NCI-H2227 treated with DMSO at 0.1 percent for 48 hours (cell line): ENCODE results near the gene CAMSAP1.

Experiments used
- DNase-seq: peaks from one replicate; lab custom pipeline; 2025; lab: John Stamatoyannopoulos, UW

The CAMSAP1 gene

DNA sequence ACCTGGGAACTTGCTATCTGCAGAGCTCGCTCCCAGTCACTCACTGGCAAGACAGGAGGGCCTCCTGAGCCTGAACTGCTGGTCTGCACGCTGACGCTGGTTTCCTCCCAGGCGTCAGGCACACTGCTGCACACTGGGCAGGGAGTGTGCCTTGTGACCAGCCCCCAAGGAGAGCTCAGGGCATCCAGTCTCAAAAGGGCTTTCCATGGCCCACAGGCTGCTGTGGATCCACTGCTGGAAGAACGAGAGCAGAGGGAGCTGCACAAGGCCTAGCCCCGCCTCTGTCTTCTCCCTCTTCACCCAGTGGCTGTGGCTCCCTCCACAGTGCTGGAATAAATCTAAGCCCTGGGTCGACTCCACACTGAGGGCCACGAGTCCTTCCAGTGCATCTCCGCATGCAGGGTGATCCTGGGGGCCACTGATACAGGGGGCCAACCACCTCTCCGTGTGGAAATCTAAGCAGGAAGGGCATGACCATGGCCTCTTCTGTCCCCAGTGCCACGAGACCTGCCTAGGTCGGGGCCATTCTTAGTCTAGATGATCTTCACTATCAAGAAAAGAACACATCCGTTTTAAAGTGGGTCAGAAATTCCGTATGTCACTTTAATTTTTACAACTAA lies 93.6 kb downstream of the CAMSAP1 start:
- DNase-seq, result no peak

DNA sequence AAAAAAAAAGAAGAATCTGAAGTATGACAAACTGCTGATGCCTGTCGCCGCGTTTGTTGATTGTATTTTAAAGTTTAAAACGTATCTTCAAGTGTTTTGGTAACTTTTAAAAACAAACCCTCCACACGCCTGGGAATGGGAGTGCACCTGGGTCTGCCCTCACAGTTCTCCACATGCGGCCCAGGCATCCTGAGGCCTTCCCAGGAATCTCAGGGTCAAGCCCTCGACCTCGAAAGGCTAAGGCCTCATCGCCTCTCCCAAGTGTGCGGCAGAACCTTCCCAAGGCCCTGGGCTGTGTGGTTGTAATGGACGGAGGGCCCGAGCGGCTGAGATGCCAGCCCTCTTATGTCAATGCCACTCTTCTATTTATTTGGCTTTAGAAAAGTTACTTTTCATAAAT lies 94.4 kb downstream of the CAMSAP1 start:
- no peak for DNase-seq

GRCh38 chr9:135811801-135812200 lies 95.5 kb downstream of the CAMSAP1 start:
- DNase-seq, result no peak

DNA sequence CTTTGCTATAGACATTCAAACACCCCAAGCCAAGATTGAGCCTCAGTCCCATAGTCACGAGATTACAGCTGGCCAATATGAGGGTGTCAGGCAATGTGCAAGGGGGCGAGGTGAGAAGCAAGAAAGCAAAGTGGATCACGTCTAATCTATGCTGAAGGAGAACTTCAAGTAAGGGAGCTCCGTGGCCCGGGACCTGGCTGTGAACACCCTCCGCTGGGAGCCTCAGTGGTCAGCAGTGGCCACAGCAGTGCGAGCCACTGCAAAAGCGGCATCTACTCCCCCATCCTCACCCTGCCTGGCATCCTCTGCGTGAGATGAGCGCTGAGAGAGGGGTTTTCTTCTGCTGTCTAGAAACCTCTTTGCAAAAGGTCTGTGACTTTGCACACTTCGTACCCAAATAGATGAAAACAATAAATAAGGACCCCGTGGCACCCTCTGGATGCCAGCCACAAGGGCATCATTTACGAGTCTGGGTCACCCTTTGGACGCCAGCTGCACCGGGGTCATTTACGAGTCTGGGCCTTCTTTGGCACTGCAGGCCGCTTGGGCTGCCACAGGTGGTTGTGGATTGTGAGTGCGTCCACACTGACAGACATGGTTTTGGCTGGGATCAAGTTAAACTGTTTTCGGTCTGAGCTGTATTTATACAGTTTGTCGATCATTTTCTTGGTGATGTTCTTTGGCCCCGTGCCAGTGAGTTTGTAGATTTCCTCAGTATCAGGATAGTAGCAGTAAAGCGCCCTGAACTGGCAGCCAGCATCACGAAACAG lies 96.4 kb downstream of the CAMSAP1 start:
- no peak for DNase-seq

DNA sequence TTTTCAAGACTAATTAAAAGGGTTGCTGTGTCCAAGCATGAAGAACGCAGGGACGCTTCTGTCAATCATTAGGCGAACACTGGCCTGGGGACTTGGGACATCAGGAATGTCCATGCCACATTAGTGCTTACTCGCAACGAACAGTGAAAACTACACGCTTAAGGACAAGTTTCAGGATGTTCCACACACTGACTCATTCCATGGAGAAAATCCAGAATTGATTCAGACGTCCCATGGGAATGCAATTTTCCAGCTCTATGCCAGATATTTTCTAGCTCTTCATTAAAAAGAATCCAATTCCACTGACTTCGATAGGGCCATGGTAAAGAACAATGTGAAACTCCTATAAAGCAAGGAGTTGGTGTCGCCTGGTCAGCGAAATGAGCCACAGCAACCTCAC lies 98.2 kb downstream of the CAMSAP1 start:
- DNase-seq, result no peak

GRCh38 chr9:135805422-135806022 lies 101.8 kb downstream of the CAMSAP1 start:
- no peak for DNase-seq

DNA sequence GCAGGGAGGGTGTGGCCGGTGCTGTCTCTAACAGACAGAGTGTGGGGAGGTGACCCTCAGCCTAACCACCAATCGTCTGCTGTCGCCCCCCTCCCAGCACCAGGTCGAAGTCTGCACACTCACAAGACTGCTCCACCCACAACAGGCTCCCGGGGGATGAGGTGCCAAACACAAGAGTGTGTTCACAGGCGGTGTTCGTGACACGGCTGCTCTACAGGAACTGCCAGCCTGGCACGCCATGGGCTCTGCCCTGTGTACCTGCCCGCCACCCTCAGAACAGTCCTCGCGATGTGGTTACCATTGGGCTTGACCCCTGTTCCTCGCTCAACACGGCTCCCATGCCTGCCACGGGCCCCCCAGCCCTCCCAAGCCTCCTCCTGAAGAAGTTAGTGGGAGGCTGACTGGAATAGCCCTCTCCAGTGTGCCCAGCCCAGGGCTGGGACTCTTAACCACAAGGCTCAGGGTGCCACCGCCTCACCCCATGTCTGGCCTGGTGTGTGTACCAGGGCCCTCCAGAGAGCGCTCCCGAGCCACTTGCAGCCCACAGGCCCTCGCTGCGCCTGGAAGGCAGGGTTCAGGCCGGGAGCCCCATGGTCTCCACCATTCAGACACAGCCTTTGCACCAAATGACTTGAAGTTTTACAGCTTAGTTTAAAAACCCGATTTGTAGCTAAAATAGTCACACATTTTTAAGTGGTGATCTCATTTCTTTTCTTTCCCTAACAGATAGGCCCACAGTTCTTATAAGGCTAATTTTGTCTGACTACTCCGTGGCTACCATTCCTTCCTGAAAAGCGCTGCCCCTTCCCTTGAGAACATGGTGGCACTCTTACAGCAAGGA lies 102.5 kb downstream of the CAMSAP1 start:
- DNase-seq, result no peak

GRCh38 chr9:135803441-135803840 lies 103.9 kb downstream of the CAMSAP1 start:
- no peak for DNase-seq

DNA sequence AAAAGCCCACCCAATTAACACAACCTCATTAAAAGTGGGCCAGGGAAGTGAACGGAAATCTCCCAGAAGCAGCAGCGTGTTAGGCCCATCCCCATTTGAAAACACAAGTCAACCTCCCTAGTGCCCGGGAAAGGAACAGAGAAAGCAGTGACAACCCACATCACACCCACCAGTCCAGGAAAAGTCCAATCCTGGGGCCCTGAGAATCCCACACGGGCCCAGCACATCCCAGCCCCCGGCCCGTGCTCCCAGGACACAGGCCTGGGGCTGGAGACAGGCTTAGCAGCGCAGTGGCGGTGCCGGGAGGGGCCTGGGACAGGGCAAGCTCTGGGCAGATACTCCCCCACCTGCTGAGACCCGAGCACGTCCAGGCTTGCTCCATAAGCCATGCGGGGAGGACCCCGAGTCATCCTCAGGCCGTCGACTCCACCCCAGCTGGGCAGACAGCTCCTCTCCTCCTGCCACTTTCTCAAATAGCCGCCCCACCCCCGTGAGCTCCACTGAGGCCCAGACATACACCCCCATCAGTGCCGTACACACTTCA lies 104.4 kb downstream of the CAMSAP1 start:
- no peak for DNase-seq

DNA sequence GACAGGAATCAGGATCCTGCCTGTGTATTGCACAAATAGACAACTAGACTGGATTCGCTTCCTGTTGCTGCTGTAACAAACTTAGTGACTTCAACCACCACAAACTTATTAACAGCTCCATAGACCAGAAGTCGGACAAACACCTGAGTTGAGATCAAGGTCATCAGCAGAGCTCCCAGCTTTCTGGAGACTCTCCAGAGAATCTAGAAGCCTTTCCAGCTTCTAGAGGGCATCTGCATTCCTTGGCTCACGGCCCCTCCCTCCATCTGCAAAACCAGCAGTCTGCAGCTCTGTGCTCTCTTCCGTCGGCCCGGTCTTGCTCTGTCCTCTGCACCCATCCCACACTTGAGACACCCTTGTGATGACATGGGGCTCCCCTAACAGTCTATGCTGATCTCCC lies 106.3 kb downstream of the CAMSAP1 start:
- no peak for DNase-seq

DNA sequence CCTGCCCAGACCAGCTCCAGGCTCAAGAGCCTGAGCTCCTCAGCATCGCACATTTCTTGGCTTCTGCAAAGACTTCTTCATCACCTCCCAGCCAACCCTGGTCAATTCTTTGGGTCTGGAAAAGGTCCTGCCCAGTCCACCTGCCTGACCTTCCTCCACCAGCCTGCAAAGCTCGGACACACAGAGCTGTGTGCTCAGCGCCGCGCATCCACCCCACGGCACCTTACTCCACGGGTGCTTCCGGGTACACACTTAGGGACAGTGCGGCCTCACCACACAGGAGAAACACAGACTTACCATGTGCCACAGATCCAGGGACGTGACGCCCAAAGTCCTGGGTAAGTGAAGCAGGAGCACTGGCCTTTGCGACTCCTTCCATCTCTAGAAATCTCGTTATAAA lies 108.1 kb downstream of the CAMSAP1 start:
- no peak for DNase-seq

GRCh38 chr9:135798263-135798585 lies 109.1 kb downstream of the CAMSAP1 start:
- DNase-seq, result no peak

- DNase-seq, result no peak
These were observed 109.7 kb downstream of the CAMSAP1 start for GRCh38 chr9:135797507-135798262.

- DNase-seq, result no peak
These were observed 110.4 kb downstream of the CAMSAP1 start for GRCh38 chr9:135796784-135797485.

DNA sequence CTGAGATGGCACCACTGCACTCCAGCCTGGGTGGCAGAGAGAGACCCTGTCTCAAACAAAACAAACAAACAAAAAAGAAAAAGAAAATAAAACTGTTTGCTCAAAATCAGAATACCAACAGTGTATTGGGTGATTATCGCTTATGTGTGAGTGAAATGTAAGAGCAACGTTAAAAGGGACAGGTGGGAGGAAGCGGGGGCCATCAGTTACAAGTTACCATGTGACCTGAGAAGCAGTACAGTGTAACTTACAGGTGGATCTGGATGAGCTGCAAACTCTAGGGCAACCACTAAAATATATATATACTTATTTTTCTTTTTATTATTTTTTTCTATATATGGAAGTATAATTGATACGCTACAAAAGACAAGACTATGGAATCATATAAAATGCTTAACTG lies 112.0 kb downstream of the CAMSAP1 start:
- DNase-seq, result no peak

DNA sequence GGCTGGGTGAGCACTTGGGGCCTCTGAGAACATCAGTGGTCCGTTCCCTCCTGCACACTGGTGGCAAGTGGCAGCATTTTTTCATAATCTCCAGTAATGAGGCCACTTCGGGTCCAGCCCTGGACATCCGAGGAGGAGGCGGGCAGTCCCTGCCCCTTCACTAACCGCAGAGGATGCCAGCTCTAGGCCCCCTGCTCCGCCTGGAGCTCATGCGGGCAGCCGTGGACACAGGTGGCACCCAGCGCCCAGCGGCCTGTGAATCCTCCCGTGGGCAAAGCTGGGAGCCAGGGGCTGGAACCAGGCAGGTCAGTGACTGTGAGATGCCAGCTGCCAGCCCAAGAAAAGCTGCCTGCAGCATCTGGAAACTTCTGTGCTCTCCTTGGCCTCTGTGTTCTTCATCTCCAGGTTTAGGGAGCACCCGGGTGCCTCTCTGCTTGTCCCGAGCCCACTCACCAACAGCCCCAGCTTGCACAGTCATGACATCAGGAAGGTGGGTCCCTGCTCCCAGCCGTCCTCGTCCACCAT lies 112.9 kb downstream of the CAMSAP1 start:
- DNase-seq, result no peak

GRCh38 chr9:135794057-135794335 lies 113.3 kb downstream of the CAMSAP1 start:
- DNase-seq, result no peak

DNA sequence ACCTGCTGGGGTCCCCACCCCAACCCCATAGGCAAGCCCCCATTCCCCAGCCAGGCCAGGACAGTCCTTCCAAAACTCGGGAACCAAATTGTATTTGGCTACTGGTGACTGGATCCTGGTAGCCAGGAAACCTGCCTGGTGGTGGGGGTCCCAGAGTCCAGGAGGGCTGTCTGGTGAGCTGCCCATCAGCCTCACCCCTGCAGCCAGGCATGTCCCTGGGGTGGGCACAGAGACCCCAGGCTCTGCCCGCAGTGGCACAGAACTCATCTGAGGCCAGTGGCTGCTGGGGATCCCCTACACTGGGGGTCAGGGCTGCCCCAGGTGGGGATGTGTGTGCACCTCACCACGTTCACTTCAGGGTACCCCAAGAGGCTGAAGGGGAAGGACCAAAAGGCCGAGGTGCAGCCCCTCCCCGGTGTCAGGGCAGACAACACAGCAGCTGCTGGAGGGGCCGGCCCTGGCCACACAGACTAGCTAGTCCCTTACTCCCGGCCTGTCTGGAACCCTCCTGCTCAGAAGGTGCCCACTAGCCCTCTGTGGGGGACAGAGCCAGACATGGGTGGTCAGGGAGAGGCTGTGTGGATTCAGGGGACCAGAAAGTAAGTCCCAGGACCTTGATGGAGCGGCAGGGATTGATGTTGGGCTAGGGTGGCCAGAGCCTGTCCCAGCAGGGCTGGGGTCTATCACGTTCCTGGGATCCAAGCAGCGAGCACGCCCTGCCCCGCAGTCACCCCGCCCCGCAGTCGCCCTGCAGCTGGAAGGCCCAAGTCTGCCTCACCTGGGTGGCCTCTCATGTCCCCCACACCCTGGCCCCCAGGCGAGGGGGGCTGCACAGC lies 113.9 kb downstream of the CAMSAP1 start:
- DNase-seq, result no peak

DNA sequence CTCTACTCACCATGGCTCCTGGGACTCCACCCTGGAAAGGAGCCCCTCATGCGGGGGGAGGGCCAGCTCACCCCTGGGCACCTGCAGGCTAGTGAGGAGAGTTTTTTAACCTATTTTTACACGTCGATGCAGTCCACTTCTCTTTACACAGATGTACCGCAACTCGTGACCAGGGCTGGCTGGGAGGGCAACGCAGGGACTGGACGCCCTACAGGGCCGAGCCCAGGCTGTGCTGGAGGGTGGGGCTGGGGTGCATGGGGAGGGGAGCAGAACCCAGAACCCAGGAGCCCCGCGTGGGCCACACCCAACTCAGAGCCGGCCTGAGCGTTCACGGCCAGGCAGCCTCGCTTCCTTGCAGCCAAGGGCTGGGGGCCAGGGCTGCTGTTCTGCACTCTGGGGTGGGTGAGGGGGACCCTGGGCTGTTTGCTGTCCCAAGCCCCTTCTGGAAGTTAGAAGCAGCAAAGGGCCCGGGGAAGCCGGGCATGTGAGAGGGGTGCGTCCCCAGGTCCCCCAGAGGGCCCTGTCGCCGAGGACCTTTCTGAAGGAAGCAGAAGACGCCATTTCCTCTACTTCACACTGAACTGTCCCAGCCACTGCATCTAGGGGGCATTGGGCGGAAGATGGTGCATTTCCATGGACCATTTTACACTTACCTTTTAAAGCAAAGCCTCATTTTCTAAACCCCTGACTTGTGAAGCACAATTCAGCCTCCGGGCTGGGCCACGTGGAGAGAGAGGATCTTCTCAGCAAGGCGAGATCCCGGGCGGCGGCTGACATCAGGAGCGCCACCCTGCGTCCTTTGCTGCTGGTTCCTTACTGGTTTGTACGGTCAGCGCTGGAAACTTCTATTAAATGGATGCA lies 114.8 kb downstream of the CAMSAP1 start:
- DNase-seq, result no peak
